ENCODE measurements around the gene TMEM150A.
"Not testable (repeated sequence)": the region's sequence is repeated elsewhere in the genome, so short reads cannot be mapped to it uniquely, and the experiment has no call there.

TMEM150A gene

DNA sequence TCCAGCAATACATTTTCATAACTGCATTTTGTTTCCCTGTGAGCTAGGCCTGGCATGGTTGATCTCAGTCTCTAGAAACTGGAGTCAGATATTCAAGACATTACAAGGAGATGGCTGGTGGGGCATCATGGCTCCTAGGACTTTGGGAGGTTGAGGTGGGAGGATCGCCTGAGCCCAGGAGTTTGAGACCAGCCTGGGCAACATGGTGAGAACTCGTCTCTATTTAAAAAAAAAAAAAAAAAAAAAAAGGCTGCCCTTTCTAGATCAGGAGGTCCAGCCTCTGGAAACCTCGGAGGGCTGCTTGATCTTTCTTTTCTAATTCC, 25.5 kb downstream of the TMEM150A start:
- TF ChIP-seq, protein P1, sequence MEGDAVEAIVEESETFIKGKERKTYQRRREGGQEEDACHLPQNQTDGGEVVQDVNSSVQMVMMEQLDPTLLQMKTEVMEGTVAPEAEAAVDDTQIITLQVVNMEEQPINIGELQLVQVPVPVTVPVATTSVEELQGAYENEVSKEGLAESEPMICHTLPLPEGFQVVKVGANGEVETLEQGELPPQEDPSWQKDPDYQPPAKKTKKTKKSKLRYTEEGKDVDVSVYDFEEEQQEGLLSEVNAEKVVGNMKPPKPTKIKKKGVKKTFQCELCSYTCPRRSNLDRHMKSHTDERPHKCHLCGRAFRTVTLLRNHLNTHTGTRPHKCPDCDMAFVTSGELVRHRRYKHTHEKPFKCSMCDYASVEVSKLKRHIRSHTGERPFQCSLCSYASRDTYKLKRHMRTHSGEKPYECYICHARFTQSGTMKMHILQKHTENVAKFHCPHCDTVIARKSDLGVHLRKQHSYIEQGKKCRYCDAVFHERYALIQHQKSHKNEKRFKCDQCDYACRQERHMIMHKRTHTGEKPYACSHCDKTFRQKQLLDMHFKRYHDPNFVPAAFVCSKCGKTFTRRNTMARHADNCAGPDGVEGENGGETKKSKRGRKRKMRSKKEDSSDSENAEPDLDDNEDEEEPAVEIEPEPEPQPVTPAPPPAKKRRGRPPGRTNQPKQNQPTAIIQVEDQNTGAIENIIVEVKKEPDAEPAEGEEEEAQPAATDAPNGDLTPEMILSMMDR (IDR thresholded peaks at IDR 0.05; ENCODE audit: borderline replicate concordance, control extremely low read depth, extremely low read depth, insufficient read depth, missing control alignments): no peak
- in situ Hi-C loops (cut with MboI; ENCODE audit: low sequenced_read_pairs, unreplicated experiment): no loop called here
- no peak for DNase-seq (ENCODE audit: low spot score)

GRCh38 chr2:85575739-85576138, 26.8 kb downstream of the TMEM150A start:
- TF ChIP-seq, protein P1 (IDR thresholded peaks at IDR 0.05; ENCODE audit: borderline replicate concordance, control extremely low read depth, extremely low read depth, insufficient read depth, missing control alignments): no peak
- no peak for DNase-seq (ENCODE audit: low spot score)
- in situ Hi-C loops (cut with MboI; ENCODE audit: low sequenced_read_pairs, unreplicated experiment): no loop called here

DNA sequence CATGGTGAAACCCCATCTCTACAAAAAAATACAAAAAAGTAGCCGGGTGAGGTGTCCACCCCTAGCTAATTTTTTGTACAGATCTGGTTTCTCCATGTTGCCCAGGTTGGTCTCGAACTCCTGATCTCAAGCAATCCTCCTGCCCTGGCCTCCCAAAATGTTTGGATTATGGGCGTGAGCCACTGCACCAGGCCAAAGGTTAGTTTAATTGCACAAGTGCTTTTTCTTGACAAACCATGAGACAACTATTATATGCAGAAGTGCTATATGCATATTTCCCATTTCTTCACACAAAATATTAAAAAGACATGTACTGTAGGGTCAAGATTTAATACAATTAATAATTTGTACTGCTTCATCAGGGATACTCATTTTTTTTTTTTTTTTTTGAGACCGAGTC, 36.2 kb downstream of the TMEM150A start:
- TF ChIP-seq, protein P1 (IDR thresholded peaks at IDR 0.05; ENCODE audit: borderline replicate concordance, control extremely low read depth, extremely low read depth, insufficient read depth, missing control alignments): no peak
- in situ Hi-C loops (cut with MboI; ENCODE audit: low sequenced_read_pairs, unreplicated experiment): no loop called here
- no peak for DNase-seq (ENCODE audit: low spot score)

DNA sequence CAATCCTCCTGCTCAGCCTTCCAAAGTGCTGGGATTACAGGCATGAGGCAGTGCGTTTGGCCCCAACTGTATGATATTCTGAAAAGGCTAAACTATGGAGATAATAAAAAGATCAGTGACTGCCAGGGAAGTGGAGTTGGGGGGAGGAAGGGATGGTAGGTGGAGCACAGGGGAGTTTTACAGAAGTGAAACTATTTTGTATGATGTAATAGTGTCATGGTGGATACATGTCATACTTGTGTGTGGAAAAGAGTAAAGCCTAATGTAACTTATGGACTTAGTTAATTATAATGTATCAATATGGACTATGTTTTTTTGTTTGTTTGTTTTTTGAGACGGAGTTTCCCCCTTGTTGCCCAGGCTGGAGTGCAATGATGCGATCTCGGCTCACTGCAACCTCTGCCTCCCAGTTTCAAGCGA, 38.3 kb downstream of the TMEM150A start:
- TF ChIP-seq, protein P1 (IDR thresholded peaks at IDR 0.05; ENCODE audit: borderline replicate concordance, control extremely low read depth, extremely low read depth, insufficient read depth, missing control alignments): no peak
- in situ Hi-C loops (cut with MboI; ENCODE audit: low sequenced_read_pairs, unreplicated experiment): no loop called here
- DNase-seq (ENCODE audit: low spot score): peak; percentile 58

GRCh38 chr2:85561280-85562212, 41.0 kb downstream of the TMEM150A start, which contains the start of gene GGCX:
GGCX (minus strand) TSS chr2:85561493; CDS start chr2:85561428, 65 bp downstream.
- in situ Hi-C loops (cut with MboI; ENCODE audit: low sequenced_read_pairs, unreplicated experiment): no loop called here
- peak; percentile 96 for DNase-seq (ENCODE audit: low spot score)
- TF ChIP-seq, protein P1 (IDR thresholded peaks at IDR 0.05; ENCODE audit: borderline replicate concordance, control extremely low read depth, extremely low read depth, insufficient read depth, missing control alignments): no peak

- TF ChIP-seq, protein P1 (IDR thresholded peaks at IDR 0.05; ENCODE audit: borderline replicate concordance, control extremely low read depth, extremely low read depth, insufficient read depth, missing control alignments): no peak
- peak; percentile 24 for DNase-seq (ENCODE audit: low spot score)
- in situ Hi-C loops (cut with MboI; ENCODE audit: low sequenced_read_pairs, unreplicated experiment): no loop called here
Observed at GRCh38 chr2:85560812-85561279, 41.7 kb downstream of the TMEM150A start.

DNA sequence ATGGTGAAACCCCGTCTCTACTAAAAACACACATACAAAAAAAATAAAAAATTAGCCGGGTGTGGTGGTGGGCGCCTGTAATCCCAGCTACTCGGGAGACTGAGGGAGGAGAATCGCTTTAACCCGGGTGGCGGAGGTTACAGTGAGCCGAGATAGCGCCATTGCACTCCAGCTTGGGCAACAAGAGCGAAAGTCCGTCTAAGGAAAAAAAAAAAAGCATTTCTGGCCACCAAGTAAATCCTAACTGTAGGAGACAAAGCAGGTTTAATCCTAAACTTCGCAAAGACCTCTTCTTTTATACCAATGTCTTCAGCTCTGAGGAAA, 42.1 kb downstream of the TMEM150A start:
- DNase-seq (ENCODE audit: low spot score); in situ Hi-C loops (cut with MboI; ENCODE audit: low sequenced_read_pairs, unreplicated experiment): not testable (repeated sequence)

All from GM13976 (cell line).